CD4-positive, alpha-beta T cell treated with Interleukin-17A for 1 hour (primary cell): ENCODE measurements around the gene PPAT.
A peak's percentile ranks its signal among the peaks of the same experiment; 100 is the strongest.

ENCODE experiments used
- DNase-seq: peaks from one replicate; pipeline ENCODE4 v3.0.0-alpha.2; 2020

Gene PPAT

DNA sequence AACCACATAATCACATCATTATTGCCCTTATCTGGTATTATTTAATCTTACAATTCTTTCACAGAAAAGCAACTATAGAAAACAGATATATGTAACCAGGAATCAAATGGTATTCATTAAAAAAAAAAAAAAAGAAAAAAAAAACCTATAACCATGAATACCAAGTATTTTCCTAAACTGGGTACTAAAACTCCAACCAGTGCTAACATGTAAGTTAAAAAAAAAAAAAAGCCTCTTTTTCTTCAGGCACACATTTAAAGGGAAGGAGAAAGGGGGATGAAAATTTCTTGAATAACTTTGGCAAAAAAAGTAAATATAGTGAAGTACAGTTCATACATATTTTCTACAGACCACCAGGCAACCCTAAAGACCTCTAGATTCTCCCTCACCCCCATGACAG is 2.1 kb downstream of the PPAT start:
- no peak for DNase-seq

DNA sequence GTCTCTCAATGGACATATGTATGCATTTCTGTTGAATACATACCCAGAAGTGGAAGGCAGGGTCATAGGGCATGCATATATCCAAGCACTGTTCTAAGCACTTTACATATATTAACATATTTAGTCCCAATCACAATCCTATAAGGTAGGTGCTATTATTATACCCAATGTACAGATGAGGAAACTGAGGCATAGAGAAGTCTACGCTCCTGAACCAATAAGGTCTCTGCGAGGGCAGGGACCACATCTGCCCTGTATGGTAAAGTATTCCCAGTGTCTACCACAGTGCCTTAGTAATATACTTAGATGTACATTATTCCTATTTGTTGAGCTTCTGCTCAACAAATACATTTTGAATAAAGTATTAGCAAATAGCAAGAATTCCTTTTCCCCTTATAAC is 5.2 kb downstream of the PPAT start:
- no peak for DNase-seq

DNA sequence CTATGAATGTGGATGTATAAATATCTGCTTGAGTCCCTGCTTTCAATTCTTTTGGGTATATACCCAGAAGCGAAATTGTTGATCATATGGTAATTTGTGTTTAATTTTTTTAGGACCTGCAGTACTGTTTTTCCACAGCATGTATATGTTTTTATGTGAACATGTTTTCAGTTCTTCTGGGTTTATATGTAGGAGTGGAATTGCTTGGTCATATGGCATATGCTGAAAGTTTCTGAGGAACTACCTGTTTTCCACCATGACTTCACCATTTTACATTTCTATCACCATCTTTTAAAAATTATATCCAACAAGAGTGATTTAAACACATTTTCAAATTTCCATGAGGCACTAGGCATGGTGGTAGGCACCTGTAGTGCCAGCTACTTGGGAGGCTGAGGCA is 8.2 kb downstream of the PPAT start:
- no peak for DNase-seq

DNA sequence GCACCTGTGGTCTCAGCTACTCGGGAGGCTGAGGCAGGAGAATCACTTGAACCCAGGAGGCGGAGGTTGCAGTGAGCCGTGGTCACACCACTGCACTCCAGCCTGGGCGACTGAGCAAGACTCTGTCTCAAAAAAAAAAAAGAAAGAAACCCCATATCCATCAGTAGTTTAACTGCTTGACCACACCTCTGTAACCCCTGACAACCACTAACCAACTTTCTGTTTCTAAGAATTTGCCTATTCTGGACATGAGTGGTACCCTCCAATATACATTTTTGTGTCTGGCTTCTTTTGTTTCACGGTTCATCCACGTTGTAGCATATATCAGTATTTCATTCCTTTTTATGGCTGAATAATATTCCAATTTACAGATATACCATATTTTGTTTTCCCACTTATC is 9.1 kb downstream of the PPAT start:
- DNase-seq: no peak

DNA sequence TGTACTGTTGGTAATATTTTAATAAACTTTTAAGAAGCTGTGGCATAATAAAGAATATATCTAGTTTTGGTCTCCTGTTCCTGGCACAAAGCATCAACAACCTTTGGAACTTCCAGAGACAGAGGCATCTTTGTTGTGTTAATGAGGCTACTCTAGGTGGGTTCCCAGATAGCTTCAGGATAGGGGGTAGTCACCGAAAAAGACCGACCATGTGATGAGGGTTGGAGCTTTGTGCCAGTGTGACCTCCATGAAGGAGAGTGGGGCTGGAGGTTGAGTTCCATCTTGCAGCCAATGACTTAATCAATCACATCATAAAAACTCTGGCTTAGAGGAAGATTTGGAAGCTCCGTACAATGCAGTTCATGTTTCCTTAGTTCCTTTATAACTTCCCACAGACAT is 9.9 kb downstream of the PPAT start:
- no peak for DNase-seq

DNA sequence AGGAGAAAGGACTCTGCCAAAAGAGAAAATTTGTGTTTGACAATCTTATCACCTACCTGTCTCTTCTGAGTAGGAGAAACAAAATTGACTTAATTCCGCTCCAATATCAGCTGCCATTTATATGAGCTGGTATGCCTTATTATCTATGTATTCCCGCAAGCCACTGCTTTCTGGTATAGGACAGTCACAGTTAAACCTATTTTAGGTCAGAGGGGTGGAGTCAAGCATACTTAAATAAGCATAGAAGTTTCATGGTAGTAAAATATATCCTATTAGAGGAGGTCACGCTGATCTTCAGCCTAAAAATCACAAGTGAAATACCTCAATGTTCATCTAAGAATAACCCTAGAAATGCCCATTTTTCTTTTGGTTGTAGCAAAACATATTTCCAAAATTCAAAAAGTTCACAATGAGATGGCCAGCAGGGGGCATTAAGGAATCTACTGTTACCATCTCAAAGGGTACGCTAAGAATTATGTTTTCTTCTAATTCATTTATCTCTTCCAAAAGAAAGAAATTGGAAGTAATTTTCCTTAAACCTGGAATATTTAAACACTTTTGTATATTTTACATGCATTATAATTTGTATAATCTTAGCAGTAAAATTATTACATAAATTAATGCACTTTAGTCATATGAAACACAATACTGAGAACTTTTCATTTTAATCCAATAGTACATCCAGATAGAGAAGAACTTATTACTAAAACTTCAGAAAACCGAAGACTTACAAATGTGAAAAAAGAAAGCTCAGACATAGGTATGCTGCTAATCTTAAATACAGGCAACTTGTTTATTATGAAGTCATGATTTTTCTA is 10.5 kb downstream of the PPAT start:
- peak; percentile 64 for DNase-seq

DNA sequence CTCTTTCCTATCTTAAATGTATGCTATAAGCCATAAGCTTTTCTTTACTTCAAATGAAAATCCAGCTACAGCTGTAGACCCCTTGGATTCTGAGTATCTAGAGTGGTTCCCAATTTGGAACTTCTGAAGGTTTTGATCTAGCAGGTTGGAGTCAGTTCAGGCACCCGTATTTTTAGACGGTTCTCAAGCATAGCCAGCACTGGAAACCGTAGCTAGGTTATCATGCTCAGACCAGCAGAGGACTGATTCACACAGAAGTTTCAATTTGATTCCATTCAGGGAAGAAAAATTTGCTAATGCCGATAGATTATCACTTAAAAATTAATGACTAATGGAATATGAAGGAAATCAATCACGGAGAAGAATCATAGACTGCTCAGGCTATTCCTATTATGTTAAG is 11.2 kb downstream of the PPAT start:
- no peak for DNase-seq

DNA sequence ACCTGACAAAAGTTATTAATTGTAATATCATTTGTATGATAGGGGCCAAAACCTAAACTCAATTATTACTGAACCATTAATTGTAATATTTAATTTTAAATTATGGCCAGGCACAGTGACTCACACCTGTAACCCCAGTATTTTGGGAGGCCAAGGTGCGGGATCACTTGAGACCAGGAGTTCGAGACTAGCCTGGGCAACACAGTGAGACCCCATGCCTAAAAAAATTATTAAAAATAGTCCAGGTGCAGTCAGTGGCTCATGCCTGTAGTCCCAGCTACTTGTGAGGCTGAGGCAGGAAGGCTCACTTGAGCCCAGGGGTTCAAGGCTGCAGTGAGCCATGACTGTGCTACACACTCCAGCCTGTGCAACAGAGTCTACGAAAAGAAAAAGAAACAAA is 18.0 kb downstream of the PPAT start:
- DNase-seq: no peak

DNA sequence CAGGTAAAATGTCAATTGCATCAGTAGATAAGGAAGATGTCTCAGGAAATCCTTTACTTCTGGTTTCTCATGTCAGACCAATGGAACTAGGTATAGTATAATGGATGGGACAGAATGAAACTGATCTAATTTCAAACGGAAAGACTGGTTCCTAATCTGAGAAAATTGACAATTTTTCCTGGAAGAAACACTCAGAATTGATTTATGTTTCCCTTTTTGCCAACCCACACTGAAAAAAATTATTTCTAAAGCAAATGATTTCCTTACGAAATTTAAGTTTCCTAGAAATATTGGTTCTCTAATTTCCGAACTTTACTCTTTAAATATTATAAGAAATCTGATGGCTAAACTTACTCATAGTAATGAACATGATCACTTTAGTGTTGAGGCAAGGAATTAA is 19.1 kb downstream of the PPAT start:
- no peak for DNase-seq

DNA sequence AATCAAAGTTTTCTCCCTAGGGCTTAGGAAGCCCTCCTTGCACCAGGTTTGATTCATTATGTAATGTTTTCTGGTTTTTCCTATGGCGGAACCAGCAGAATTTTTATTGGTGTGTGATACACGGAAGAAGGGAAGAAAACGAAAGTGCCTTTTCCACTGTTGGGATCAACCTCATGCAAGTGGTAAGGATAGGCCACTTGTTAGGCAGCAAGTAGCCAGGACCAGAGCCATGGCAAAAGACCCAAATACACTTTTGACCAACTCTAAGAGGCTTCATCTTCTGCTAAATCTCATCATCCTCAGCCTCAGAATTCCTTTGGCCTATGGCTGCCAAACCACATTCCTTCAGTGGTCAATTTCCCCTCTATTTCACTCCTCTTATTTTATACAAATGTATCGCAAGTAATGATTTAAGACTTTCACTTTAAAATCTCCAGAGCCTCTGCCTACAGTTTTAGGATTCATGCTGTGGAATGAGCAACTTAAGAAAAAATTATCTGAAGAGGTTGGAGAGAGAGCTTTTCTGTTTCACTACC is 21.2 kb downstream of the PPAT start:
- no peak for DNase-seq

DNA sequence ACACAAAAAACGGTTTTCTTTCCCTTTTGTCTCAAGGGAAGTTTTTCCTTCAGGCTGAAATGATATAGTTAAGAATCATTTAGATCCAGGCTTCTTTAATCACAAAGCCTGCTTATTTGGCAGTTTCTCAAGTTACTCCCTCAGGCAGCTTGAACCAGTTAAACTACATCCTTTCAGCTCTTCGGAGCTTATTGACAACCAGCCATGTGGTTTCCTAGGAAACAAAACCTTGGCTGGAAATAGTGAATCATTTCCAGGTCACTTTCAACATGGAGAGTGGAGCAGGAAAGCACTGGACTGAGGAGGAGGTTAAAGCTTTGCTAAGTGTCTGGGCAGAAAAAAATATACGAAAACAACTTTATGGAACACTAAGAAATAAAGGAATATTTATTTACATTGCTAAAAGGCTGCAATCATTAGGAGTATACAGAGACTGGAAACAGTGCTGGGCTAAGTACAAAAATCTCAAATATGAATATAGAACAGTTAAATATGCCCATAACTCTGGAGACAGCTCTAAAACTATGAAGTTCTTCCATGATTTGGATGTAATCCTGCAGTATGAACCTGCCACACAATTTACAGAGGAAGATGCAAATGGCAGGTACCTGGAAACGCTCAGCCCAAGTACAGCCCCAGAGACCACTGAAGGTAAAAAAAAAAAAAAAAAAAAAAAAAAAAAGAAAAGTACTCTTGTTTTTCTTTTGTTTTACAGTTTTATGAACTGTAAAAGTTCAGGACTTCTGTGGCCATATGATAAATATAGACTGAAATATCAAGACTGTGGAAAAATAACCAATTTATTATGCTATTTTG is 25.0 kb downstream of the PPAT start:
- DNase-seq: no peak

DNA sequence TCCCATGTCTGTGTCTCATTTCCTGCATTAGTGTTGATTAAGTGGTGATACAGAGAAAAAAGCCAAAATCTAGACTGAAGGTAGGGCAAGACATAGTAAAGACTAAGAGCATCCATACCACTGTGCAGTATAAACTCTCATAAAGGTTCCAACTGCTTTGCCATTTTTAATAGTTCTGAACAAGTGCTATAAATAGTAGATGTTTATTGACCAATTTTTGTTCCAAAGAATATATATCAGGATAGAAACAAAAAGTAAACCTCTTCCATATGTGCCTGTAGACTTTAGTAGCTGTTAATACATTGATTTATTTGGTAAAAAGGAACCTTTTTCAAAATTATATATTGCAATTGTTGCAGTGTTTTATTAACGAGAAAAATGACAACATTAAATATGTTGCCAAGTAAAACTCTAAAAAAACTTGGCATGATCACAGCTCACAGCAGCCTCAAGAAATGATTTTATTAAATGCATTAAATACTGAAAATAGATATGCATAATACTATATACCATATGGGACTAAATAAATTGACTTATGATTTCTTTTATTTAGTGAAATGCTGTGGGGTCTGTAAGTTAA is 25.8 kb downstream of the PPAT start:
- DNase-seq: no peak

DNA sequence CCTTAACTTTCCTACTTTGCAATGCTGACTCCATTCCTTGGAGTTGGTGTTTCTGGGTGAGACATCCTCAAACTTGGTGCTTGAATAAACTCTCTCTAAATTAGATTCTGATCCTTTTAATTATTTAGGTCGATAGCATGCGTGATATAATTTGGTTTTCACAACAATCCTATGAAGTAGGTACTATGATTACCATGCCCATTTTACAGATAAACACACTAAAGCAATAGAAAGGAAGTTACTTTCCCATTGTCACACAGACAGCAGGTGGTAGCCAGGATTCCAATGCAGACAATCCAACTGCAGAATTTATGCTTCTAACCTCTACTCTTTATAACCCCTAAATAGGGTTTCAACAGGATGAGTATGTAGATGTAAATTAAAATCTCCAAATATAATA is 26.4 kb downstream of the PPAT start:
- no peak for DNase-seq

DNA sequence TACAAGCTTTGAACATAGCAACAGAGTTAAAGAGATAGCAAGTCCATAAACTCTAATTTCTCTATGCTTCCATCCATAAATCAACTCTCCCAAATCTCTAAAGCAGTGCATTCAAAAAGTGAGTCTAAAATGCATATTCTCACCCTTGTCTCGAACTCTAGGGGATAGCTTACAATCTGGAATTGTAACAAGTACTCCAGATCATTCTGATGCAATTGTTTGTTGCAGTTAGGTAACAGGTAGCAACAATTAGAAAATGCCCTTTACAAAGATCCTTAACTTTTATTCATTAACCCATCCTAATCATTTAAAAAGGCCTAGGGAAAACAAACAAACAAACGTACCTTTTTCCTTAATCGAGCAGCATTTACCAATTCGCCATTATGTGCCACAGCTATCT is 29.3 kb downstream of the PPAT start:
- no peak for DNase-seq

DNA sequence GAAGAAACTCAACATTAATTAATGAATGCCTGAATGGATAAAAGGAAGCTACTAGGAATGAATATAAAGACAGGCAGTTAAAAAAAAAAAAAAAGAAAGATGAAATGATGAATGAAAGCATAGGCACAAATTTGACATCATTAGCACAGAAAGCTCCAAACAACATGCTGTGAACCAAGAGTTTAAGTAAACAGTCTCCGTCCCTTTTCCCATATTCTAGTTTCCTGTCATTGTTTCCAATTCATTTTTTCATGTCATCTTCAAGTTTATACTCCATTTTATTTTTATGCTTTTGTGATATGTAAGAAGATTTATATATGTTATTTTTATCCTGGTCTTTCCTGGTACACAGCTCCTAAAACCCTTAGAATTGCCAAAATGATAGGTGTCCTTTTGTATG is 30.4 kb downstream of the PPAT start:
- no peak for DNase-seq

DNA sequence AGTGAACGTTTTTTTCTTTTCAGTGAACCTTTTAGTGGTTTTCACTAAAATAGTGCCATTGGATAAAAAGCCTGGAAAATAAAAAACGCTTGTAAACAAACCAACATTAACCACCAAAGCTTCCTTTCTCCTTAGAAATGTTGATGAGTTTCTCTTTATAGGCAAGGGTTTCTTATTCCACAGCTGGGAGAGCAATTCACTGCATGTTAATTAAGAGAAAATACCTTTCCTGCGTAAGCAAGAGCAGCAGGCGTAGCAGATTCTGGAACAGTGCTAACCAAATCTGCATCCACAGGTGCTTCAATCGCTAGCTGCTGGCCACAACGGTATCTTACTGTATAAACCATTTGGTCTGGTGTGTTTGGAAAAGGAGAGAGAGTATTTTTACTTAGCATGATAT is 34.9 kb downstream of the PPAT start:
- DNase-seq: no peak

DNA sequence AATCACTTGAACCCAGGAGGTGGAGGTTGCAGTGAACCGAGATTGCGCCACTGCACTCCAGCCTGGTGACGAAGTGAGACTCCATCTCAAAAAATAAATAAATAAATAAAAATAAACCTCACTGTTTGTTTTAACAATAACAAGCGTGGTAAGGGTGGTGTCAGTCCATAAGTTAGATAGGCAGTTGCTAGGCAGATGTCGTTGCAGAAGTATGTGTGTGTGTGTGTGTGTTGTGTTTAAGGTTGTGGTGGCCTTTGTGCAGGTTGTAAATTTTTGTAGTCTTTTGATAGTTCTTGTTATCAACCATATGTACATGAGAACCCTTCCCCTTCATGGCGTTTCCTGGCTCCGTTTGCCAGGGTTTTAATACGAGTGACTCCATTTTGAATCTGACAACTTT is 44.1 kb downstream of the PPAT start:
- no peak for DNase-seq

DNA sequence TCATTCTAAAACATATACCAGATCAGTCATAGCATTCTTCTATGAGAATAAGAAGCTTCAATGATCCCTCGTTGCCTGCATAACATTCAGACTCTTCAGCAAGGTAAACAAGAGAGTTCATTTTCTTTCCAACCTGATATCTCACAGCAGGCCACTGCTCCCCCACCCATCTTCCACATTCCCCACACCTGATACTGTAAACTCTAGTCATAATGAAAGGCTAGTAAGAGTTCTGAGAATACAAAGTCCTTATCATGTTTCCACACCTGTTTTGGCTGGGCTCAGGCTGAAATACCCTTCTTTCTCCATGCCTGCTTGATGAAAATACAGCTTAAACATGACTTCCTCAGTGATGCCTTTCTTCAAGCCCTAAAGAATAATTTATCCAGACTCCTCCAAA is 45.9 kb downstream of the PPAT start:
- DNase-seq: no peak

DNA sequence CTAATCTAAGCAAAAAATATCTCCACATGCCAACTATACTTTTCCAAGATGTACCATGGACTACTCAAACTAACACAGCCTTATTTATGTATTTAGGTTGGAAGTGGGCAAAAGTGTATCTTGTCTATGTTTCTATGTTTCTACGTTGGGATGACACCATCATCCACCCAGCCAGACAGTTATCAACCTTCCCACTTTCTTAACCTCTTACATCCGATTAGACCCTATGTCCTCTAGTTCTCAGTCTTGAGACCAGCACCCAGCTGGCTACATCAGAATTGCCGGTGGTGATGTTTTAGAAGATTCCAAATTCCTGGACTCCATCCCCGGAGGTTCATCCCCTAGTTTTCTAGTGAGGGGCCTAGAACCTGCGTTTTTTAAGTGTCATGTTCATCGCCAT is 47.1 kb downstream of the PPAT start:
- no peak for DNase-seq

DNA sequence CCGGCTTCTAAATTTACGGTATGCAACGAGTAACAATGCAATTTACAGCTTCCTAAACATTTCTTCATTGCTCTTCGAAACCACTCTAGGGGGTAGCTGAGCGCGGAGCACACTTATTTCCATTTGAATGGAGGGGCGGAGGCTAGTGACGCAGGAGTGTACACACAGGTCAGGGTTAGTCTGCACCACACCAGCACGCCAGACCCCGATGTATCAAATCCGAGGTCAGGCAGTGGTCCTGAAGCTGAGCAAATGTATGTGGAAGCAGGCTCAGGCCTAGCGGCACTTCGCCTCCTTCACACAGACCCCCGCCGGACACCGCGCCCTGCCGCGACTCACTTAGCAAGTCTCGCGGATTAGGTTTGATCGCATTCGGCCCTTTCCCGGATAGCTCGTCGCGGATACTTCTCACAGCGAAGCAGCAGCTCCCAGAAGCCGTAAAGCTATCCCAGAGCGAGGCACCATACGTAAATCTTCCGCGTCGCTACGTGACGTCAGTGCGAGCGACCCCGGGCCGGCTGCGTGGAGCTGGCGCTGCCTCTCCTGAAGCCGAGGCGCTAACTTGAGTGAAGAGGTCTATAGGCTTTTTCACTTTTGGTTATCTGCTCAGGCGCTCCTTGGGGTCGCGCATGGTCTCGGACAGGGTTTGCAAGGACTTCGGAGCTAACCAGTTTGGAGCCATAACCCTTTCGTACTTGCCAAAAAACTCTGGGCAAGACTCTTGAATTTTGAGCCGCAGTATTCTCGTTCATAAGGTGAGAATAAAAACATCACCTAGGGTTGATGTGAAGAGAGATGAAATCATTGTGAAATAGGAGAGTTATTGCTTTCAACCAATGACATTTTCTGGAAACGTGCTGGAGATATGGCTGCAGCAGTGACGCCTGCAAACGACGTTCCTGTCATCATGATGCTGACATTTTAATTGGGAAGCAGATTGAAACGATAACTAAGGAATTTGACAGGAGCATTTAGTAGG is 48.1 kb downstream of the PPAT start, which contains the start of gene AASDH:
AASDH (minus strand) TSS at position 469 of the 979 bp plus-strand sequence. CDS start 3,192 bp downstream, outside the sequence.
- peak; percentile 96 for DNase-seq

DNA sequence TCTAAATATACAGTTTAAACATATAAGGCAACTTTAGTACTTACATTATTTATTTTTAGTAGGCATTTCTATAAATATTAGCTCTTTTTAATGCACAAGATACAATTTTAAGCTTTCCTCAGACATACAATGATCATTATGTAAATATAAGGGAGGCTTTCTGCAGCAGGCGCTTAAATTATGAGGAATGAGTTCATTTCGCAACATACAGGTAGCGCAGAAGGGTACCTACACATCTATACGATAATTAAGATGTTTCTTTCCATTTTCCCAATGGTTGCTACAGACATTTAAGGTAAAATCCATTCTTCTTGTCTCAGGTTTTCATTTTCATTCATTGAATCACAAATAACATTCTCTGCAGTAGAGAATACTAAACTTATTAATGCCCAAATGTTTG is 49.3 kb downstream of the PPAT start:
- DNase-seq: no peak

DNA sequence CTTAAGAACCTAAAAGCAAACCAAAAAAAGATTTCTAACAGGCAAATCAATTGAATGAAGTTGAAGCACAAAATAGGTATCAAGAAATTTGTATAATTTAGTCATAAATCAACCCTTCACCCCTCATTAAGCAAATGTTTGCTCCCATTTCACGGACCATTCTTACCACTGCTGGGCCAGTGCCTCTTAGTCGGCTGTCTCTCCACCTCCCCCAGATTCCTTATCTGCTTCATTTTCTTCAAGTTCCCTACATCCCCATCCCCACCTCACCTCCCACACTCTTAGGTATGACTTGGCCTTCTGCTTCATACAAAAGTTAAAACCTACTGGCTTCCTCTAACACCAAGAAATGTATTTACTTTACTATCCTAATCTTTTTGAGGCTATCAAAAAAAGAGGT is 60.0 kb downstream of the PPAT start:
- no peak for DNase-seq
